IgD-negative memory B cell (primary cell): ENCODE results near the gene SURF4. TPM values are rescaled to one million over a fixed set of nuclear protein-coding genes. Genes with fewer than 3 reads are reported as not detected.
"Not testable (repeated sequence)": the region's sequence is repeated elsewhere in the genome, so short reads cannot be mapped to it uniquely, and the experiment has no call there.

Source experiments
- H3K27ac Mint-ChIP-seq, 3 donors: one replicate each; pipeline ENCODE4 v1.8.0; 2020 to 2022; ENCODE audit warnings: mild to moderate bottlenecking in 3 of 3, mixed read lengths in 3 of 3, moderate library complexity in 1 of 3
- H3K27me3 Mint-ChIP-seq: one replicate; pipeline ENCODE4 v1.8.0; 2021; ENCODE audit warnings: mixed read lengths
- H3K36me3 Mint-ChIP-seq: one replicate; pipeline ENCODE4 v1.8.0; 2020; ENCODE audit warnings: mild to moderate bottlenecking, mixed read lengths
- H3K4me1 Mint-ChIP-seq, 3 donors: one replicate each; pipeline ENCODE4 v1.8.0; 2020 to 2022; ENCODE audit warnings: mixed read lengths in 3 of 3, mild to moderate bottlenecking in 1 of 3
- H3K4me3 Mint-ChIP-seq, 4 donors: one replicate each; pipeline ENCODE4 v1.8.0; 2020 to 2022; ENCODE audit warnings: mild to moderate bottlenecking in 4 of 4, mixed read lengths in 4 of 4, moderate library complexity in 3 of 4
- H3K9me3 Mint-ChIP-seq, 3 donors: one replicate each; pipeline ENCODE4 v1.8.0; 2020 to 2021; ENCODE audit warnings: mixed read lengths in 3 of 3, mild to moderate bottlenecking in 1 of 3
- polyA plus RNA-seq: library from polyadenylated mRNA; unstranded; fragments of 300-500 nt; fragmentation: Illumina TruSeq; gene quantifications from one replicate; pipeline ENCODE4 v1.2.3, GENCODE V29; 2021

Gene SURF4
- polyA plus RNA-seq, 1 donor from 2014 or later = 72.6 TPM

DNA sequence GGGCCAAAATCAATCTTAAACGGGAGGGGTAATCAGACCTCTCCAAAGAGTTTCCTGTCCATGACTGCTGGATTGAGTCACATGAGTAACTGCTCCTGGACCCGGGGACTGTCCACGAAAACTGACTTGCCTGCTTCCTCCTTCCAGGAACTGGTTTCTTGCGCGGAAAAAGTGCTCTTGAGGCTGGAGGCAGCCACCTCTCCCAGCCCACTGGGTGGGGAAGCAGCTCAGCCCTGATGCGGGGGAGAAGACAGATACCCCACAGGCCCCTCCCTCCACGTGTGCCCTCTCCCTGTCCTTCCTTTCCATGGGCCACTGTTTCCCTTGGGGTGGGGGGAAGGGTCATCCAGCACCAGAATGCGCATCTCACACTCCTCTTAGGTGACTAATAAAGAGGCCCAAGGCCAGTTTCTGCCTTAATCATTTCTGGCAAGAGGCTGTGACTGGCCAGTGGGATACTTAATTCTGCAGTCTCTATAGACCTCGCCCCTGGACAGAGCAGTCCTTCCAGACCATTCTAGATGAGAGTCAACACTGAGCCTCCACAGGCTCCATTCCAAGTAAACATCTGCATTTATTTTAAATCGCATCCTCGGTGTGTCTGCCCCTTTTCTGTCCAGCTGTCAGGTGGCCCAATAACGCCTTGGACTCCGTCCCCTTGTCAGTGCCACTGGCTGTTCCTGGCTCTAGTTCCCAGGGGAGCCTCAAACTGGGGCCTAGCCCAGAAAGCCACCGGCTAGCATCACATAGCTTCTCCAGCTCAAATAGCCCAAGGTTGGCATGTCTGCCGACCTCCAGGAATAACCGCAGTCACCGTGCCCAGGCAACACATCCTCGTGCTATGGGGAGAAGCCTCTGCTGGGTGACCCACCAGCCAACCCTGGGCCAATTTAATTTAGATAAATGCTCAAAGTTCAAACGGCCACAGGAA is 29.9 kb upstream of the SURF4 start:
- peaks cover 8 to 10% (median 9%) of the 10 kb centered on the region in 3 donors for H3K4me1 Mint-ChIP-seq
- H3K27me3 Mint-ChIP-seq = no peaks in the 10 kb centered on the region
- H3K27ac Mint-ChIP-seq = peak overlapping the region in 1 of 3 donors; percentile 47
- no peaks in the 10 kb centered on the region for H3K36me3 Mint-ChIP-seq
- H3K9me3 Mint-ChIP-seq = no peaks in the 10 kb centered on the region
- H3K4me3 Mint-ChIP-seq = no peak overlapping the region

DNA sequence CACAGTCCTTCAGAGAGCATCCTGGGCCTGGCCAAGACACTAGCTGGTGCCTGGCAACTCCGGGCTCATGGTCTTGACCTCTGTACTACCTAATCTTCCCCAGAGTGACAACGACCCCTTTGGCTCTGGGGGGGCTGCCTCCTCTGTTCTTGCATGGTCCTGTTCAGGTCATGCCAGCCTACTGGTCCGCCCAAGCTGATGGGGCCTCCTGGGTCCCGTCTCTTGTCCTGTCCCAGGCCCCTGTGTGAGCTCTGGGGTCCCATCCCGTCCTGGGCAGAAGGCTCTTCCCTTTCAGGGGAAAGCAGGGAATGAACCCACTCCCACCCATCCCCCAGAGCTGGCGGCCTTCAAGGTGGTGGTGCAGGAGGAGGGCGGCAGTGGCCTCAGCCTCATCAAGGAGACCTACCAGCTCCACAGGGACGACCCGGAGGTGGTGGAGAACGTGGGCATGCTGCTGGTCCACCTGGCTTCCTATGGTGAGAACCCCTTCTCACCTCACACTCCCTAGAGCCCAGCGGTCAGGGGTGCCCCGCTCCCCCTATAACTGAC is 28.7 kb upstream of the SURF4 start:
- Mint-ChIP-seq H3K4me1 (peaks cover 8 to 10% (median 9%) of the 10 kb centered on the region in 3 donors), H3K27ac (peak overlapping the region in 1 of 3 donors; percentile 69), H3K27me3 (no peaks in the 10 kb centered on the region), H3K9me3 (no peaks in the 10 kb centered on the region), H3K4me3 (no peak overlapping the region), H3K36me3 (no peaks in the 10 kb centered on the region)

DNA sequence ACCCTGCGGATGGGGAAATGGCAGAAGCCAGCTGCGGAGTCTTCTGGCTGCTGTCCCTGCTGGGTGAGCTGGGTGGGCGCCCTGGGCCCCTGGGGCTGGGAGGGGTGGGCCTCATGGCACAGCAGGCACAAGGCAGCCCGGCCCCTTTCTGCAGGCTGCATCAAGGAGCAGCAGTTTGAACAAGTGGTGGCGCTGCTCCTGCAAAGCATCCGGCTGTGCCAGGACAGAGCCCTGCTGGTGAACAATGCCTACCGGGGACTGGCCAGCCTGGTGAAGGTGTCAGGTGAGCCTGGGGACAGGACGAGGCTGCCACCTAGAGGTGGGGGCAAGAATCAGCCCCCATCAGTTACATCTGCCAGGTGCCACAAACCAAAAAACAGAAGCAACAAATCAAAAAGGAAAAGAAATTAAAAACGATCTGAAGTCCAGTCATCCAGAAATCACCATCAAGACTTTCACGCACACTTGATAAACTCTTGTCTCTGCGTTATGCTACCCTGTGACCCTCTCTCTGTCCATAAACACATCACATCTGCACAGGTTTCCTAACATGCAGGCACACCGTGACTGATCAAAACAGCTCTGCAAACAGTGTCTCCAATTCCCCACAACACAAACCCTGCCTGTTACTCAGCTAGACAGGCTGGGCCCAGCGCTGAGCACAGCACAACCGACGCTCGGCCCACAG is 28.1 kb upstream of the SURF4 start:
- H3K36me3 Mint-ChIP-seq = no peaks in the 10 kb centered on the region
- H3K27me3 Mint-ChIP-seq = no peaks in the 10 kb centered on the region
- no peaks in the 10 kb centered on the region for H3K9me3 Mint-ChIP-seq
- peaks cover 8 to 10% (median 9%) of the 10 kb centered on the region in 3 donors for H3K4me1 Mint-ChIP-seq
- H3K27ac Mint-ChIP-seq = peak overlapping the region in 2 of 3 donors; percentile 58 to 69
- no peak overlapping the region for H3K4me3 Mint-ChIP-seq

DNA sequence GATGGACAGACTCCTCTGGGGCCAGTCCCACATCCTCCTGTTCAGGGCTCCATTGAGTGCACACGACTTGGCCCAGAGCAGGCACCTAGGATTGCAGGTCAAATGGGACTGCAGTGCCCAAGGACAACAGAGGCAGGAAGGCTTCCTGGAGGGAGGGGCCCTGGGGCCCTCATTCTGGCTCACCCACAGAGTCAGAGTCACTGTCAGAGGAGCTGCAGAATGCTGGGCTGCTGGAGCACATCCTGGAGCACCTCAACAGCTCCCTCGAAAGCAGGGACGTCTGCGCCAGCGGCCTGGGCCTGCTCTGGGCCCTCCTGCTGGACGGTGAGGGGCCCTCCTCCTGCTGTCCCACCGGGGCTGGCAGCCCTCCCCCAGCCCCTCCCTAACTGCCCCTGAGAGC is 26.8 kb upstream of the SURF4 start:
- Mint-ChIP-seq H3K27ac (no peak overlapping the region), H3K36me3 (no peaks in the 10 kb centered on the region), H3K27me3 (no peaks in the 10 kb centered on the region), H3K9me3 (no peaks in the 10 kb centered on the region), H3K4me1 (peaks cover 8 to 10% (median 9%) of the 10 kb centered on the region in 3 donors), H3K4me3 (no peak overlapping the region)

DNA sequence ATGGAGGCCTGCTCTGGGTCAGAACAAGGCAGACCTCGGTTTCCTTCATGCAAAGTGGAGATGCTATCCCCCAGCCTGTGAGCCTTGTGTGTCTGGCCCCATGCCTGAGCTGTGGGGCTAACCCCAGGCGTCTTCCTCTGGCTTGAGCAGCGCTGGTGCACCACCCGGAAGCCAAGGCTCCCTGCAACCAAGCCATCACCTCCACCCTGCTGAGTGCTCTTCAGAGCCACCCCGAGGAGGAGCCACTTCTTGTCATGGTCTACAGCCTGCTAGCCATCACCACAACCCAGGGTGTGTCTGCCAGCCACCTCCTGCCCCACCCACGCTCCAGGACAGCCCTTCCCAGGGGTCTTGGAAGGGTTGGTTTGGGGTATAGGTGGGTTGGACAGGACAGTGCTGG is 25.7 kb upstream of the SURF4 start:
- no peaks in the 10 kb centered on the region for H3K9me3 Mint-ChIP-seq
- H3K27ac Mint-ChIP-seq = no peak overlapping the region
- H3K27me3 Mint-ChIP-seq = no peaks in the 10 kb centered on the region
- no peak overlapping the region for H3K4me3 Mint-ChIP-seq
- H3K4me1 Mint-ChIP-seq = peaks cover 3 to 6% (median 4%) of the 10 kb centered on the region in 3 donors
- no peaks in the 10 kb centered on the region for H3K36me3 Mint-ChIP-seq

DNA sequence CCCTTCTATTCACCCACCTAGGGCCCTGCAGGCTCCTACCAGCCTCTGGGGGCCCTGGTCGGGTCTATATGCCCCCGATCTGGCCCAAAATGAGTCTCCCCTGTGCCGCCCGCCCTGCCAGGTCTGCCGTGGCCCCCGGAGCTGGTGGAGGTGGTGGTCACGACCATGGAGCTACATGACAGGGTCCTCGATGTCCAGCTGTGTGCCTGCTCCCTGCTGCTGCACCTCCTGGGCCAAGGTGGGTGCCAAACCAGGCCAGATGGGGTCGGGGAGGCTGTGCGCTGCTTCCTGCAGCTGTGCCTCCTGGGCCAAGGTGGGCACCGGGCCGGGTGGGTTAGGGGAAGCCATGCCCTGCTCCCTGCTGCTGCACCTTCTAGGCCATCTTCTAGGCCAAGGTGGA is 24.4 kb upstream of the SURF4 start:
- Mint-ChIP-seq H3K27ac (no peak overlapping the region), H3K9me3 (no peaks in the 10 kb centered on the region), H3K4me3 (no peak overlapping the region), H3K36me3 (no peaks in the 10 kb centered on the region), H3K4me1 (peaks cover 3 to 5% (median 4%) of the 10 kb centered on the region in 3 donors), H3K27me3 (no peaks in the 10 kb centered on the region)

DNA sequence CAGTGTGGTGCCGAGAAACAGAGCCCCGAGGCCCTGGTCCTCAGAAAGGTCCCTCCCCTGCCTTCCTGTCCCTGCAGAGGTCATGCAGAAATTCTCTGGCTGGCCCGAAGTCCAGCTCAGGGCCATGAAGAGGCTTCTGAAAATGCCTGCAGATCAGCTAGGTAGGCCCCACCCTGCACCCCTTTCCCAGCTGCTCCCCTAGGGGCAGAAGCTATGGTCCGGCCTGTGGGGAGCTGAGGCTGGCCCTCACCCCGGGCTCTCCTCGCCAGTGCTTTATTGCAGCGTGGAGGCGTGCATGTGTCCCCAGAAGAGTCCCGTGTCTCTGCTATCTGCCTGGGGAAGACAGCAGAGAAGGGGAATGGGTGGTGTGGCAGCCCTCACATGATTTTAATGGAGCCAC is 22.0 kb upstream of the SURF4 start:
- Mint-ChIP-seq H3K36me3 (no peaks in the 10 kb centered on the region), H3K4me3 (no peak overlapping the region), H3K27me3 (no peaks in the 10 kb centered on the region), H3K4me1 (no peaks in the 10 kb centered on the region), H3K27ac (no peak overlapping the region), H3K9me3 (no peaks in the 10 kb centered on the region)

DNA sequence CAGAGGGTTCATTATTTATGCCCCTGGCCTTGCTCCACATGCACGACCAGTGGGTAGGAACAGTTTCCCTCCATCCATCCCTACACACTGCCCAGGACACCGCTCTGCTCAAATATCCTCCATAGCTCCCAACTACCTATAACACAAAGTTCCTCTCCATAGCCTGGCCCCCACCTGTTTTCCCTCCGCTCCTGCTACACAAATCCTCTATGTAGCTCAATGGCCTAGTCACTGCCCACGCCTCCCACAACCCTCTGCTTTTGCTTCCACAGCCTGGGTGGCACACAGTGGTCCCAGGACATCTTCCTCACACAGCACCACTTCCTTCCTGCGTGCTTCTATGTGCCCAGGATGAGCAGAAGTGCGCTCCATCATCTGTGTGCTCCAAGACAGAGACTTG is 21.5 kb upstream of the SURF4 start:
- Mint-ChIP-seq H3K36me3 (no peaks in the 10 kb centered on the region), H3K9me3 (no peaks in the 10 kb centered on the region), H3K27ac (peak overlapping the region in 1 of 3 donors; percentile 26), H3K27me3 (no peaks in the 10 kb centered on the region), H3K4me3 (peak overlapping the region in 1 of 4 donors; percentile 4), H3K4me1 (no peaks in the 10 kb centered on the region)

DNA sequence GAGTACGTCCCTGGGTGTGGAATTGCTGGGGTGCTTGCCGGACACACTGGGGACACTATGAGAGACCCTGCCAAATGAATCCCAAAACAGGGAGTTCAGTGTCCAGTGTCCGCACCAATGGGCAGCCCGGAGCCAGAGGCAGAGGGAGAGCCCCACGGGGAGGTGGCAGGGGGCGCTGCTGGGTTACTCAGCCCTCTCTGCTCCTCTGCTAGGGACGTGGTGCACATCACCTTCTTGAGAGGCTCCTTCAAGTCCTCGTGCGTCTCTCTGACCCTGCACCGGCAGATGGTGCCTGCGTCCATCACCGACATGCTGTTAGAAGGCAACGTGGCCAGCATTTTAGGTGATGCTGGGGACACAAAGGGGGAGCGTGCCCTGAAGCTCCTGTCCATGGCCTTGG is 21.1 kb upstream of the SURF4 start:
- no peaks in the 10 kb centered on the region for H3K27me3 Mint-ChIP-seq
- H3K4me1 Mint-ChIP-seq = no peaks in the 10 kb centered on the region
- no peaks in the 10 kb centered on the region for H3K9me3 Mint-ChIP-seq
- H3K27ac Mint-ChIP-seq = peak overlapping the region in 1 of 3 donors; percentile 26
- H3K4me3 Mint-ChIP-seq = no peak overlapping the region
- no peaks in the 10 kb centered on the region for H3K36me3 Mint-ChIP-seq

DNA sequence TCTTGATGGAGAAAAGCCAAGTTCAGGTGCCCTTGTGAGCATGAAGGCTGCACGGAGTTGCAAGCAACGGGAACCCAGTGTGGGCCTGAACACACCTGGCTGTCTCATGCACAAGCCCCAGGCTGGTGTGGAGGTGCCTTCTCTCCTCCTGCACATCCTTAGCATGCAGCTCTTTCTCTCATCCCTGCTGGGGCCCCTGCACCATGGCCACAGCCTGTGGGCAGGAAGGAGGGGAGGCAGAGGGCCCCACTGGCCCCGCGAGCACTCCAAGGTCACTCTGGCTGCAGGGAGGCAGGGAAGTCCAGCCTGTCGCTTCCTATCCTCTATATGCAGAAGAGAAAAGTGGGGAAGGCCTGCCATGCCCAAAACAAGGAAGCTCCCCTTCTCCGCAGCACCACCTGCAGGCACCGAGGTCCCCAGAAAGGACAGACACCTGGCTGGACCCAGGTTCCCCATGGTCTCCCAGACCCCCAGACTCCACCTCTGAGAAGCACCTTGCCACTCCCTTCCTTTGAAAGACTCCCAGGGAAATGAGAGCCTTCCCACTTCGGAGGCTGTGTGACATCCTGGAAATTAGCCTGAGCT is 18.9 kb upstream of the SURF4 start:
- Mint-ChIP-seq H3K4me1 (no peaks in the 10 kb centered on the region), H3K9me3 (no peaks in the 10 kb centered on the region), H3K36me3 (no peaks in the 10 kb centered on the region), H3K4me3 (no peak overlapping the region), H3K27ac (peak overlapping the region in 1 of 3 donors; percentile 31), H3K27me3 (peaks cover 2% of the 10 kb centered on the region)

DNA sequence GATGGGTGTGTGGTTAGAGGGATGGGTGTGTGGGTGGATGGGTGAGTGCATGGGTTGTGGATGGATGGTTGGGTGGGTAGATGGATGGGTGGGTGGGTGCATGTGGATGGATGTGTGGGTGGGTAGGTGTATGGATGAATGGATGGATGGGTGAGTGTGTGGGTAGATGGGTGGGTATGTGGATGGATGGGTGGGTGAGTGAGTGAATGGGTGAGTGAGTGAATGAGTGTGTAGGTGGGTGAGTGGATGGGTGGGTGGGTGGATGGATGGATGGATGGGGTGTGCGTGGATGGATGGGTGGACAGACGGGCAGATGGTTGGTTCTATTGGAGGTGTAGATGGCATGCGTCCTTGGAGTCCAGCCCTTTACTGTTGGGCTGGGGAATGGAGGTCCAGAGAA is 17.5 kb upstream of the SURF4 start:
- no peak overlapping the region for H3K27ac Mint-ChIP-seq
- H3K4me1 Mint-ChIP-seq = no peaks in the 10 kb centered on the region
- peaks cover 4% of the 10 kb centered on the region for H3K27me3 Mint-ChIP-seq
- no peaks in the 10 kb centered on the region for H3K9me3 Mint-ChIP-seq
- no peak overlapping the region for H3K4me3 Mint-ChIP-seq
- H3K36me3 Mint-ChIP-seq = no peaks in the 10 kb centered on the region

DNA sequence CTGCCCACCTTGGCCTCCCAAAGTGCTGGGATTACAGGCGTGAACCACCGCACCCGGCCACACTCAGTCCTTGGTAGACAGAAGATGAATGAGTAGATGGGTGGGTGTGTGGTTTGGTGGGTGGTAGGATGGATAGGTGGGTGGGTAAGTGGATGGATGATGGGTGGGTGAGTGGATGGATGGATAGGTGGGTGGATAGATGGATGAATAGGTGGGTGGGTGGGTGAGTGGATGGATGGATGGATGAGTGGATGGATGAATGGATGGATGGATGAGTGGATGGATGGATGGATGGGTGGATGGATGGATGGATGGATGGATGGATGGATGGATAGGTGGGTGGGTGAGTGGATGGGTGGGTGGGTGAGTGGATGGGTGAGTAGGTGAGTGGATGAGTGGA is 16.4 kb upstream of the SURF4 start:
- H3K27me3 Mint-ChIP-seq, H3K4me1 Mint-ChIP-seq, H3K27ac Mint-ChIP-seq, H3K9me3 Mint-ChIP-seq, H3K36me3 Mint-ChIP-seq, H3K4me3 Mint-ChIP-seq: not testable (repeated sequence)

DNA sequence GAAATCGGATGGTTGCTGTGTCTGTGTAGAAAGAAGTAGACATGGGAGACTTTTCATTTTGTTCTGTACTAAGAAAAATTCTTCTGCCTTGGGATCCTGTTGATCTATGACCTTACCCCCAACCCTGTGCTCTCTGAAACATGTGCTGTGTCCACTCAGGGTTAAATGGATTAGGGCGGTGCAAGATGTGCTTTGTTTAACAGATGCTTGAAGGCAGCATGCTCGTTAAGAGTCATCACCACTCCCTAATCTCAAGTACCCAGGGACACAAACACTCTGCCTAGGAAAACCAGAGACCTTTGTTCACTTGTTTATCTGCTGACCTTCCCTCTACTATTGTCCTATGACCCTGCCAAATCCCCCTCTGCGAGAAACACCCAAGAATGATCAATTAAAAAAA is 15.6 kb upstream of the SURF4 start:
- H3K4me3 Mint-ChIP-seq, H3K4me1 Mint-ChIP-seq, H3K9me3 Mint-ChIP-seq, H3K27ac Mint-ChIP-seq, H3K36me3 Mint-ChIP-seq, H3K27me3 Mint-ChIP-seq: not testable (repeated sequence)

DNA sequence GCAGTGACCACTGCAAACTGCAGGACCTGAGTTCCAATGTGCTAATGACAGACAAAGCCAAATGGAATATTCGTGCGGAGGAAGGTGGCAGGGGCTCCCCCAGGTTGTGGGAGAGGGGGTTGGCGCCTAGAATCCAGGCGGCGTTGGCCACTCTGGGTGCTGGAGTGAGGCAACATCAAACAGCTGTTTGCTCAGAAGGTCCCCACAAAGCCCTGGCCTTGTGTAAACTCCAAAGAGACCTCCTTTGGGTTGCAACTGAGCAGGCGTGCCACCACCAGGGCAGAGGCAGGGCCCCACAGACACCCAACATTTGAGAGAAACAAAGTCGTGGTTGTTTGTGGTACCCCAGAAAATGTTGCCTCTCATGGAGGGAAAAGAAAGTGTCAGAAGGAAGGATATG is 14.9 kb upstream of the SURF4 start:
- no peaks in the 10 kb centered on the region for H3K9me3 Mint-ChIP-seq
- H3K27me3 Mint-ChIP-seq = peaks cover 4% of the 10 kb centered on the region
- H3K4me3 Mint-ChIP-seq = no peak overlapping the region

DNA sequence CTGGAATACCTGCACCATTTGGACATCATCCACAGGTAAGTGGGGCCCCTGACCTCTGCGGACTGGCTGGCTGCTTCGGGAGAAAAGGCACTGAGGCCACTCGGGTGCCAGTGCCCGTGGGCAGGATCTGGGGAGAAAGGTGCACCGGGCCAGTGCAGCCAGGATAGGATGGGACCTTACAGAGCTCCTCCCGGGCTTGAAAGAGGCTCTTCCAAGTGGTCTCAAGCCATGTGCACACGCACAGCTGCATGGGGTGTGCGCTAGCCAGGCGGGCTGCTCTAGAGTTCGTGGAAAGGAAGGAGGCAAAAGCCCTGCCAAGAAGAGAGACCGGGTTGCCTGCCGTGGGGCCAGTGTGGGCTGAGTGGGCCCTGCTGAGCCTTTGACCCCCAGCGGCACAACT is 13.7 kb upstream of the SURF4 start:
- Mint-ChIP-seq H3K4me1 (no peaks in the 10 kb centered on the region), H3K27me3 (peaks cover 4% of the 10 kb centered on the region), H3K27ac (no peak overlapping the region), H3K4me3 (peak overlapping the region in 1 of 4 donors; percentile 67), H3K9me3 (no peaks in the 10 kb centered on the region), H3K36me3 (no peaks in the 10 kb centered on the region)

More for the DNA sequence above, 14.9 kb upstream of the SURF4 start:
- Mint-ChIP-seq H3K4me1 (no peaks in the 10 kb centered on the region), H3K36me3 (no peaks in the 10 kb centered on the region), H3K27ac (no peak overlapping the region)
